Endothelial cell of umbilical vein (primary cell): Measurements from ENCODE around the gene CNFN. TPM values are rescaled to one million over a fixed set of nuclear protein-coding genes. Genes with fewer than 3 reads are reported as not detected.
A peak's percentile ranks its signal among the peaks of the same experiment; 100 is the strongest.

Experiments used
- BruUV-seq: library from RNA; stranded (reverse); fragments of 400-500 nt; replicated peaks from 2 replicates; lab custom pipeline; 2021; lab: Mats Ljungman, UMichigan
- CTCF ChIA-PET: fragments of 300-600, 350-600 bp; sonication (Branson Sonifier 250); formaldehyde crosslinking; loops from one replicate; lab custom pipeline; 2021; ENCODE audit warnings: antibody characterized with exemption, inconsistent platforms; lab: Charles Lee
- POLR2A ChIA-PET: fragments of 300-600, 350-600 bp; sonication (Branson Sonifier 250); formaldehyde crosslinking; loops from one replicate; lab custom pipeline; 2021; ENCODE audit warnings: antibody characterized with exemption, inconsistent platforms; lab: Charles Lee
- DNase-seq: peaks from one replicate; pipeline ENCODE4 v3.0.0-alpha.2; 2011; ENCODE audit warnings: low read depth, low spot score
- FAIRE-seq: peaks from 2 replicates; lab custom pipeline; 2011; peaks lifted over from hg19 to GRCh38; lab: Jason Lieb, UNC
- H2AFZ ChIP-seq: 2 replicates; pipeline ENCODE4 v1.6.0; 2012; ENCODE audit warnings: low read depth, low read length, control low read depth, inconsistent platforms
- H3K27ac ChIP-seq: 2 replicates; pipeline ENCODE4 v1.5.1; 2011; ENCODE audit warnings: low read depth, mild to moderate bottlenecking, control low read depth, low read length, moderate library complexity; ENCODE audit not compliant: insufficient read depth
- H3K27me3 ChIP-seq, 2 experiments: 2 replicates each; pipeline versions ENCODE4 v1.6.0 to v1.6.1; 2011; ENCODE audit warnings: low read length in 2 of 2, mixed read lengths in 1 of 2; ENCODE audit not compliant: control insufficient read depth in 2 of 2, insufficient read depth in 2 of 2
- H3K36me3 ChIP-seq, 2 experiments: 2 replicates in 1 of 2; 3 replicates in 1 of 2; pipeline ENCODE4 v1.5.1; 2011; ENCODE audit warnings: low read length in 2 of 2, mild to moderate bottlenecking in 1 of 2, moderate library complexity in 1 of 2; ENCODE audit not compliant: control insufficient read depth in 2 of 2, insufficient read depth in 2 of 2; ENCODE audit errors: extremely low read depth in 1 of 2
- H3K4me1 ChIP-seq: 3 replicates; pipeline ENCODE4 v1.5.1; 2011; ENCODE audit warnings: mild to moderate bottlenecking, low read length; ENCODE audit not compliant: control insufficient read depth, insufficient read depth; ENCODE audit errors: extremely low read depth
- H3K4me2 ChIP-seq: 2 replicates; pipeline ENCODE4 v1.6.1; 2011; ENCODE audit warnings: low read length, control low read depth, mixed read lengths; ENCODE audit not compliant: insufficient read depth
- H3K4me3 ChIP-seq, 3 experiments: fragments of 200-600 bp in 1 of 3; sonication (generic), shearing (Covaris generic) in 1 of 3; replicated peaks in 1 of 3; 2 replicates each; pipeline ENCODE4 v1.5.1; 2011 to 2016; ENCODE audit warnings: control low read depth in 3 of 3, low read length in 3 of 3, mild to moderate bottlenecking in 2 of 3, inconsistent platforms in 1 of 3, low read depth in 1 of 3, moderate library complexity in 1 of 3; ENCODE audit not compliant: insufficient read depth in 1 of 3
- H3K79me2 ChIP-seq: 2 replicates; pipeline ENCODE4 v1.6.0; 2012; ENCODE audit warnings: low read length, inconsistent platforms; ENCODE audit not compliant: control insufficient read depth, insufficient read depth
- H3K9ac ChIP-seq: replicated peaks from 2 replicates; pipeline ENCODE3; 2011; ENCODE audit warnings: low read length, control low read depth; ENCODE audit not compliant: insufficient read depth; ENCODE audit errors: extremely low read depth
- H3K9me1 ChIP-seq: replicated peaks from 3 replicates; pipeline ENCODE4 v1.6.0; 2011; ENCODE audit warnings: mild to moderate bottlenecking, low read length; ENCODE audit not compliant: control insufficient read depth, insufficient read depth; ENCODE audit errors: extremely low read depth
- H3K9me3 ChIP-seq: replicated peaks from 2 replicates; pipeline ENCODE4 v1.5.1; 2012; ENCODE audit warnings: low read length, inconsistent platforms; ENCODE audit not compliant: control insufficient read depth, insufficient read depth
- H4K20me1 ChIP-seq: replicated peaks from 2 replicates; pipeline ENCODE3; 2011; ENCODE audit warnings: mild to moderate bottlenecking, low read length; ENCODE audit not compliant: control insufficient read depth, insufficient read depth; ENCODE audit errors: extremely low read depth
- FOS ChIP-seq: IDR thresholded peaks from 2 replicates; pipeline ENCODE4 v1.6.1; 2011; ENCODE audit warnings: mild to moderate bottlenecking, low read length, moderate library complexity, borderline replicate concordance; ENCODE audit not compliant: insufficient read depth
- GATA2 ChIP-seq: IDR thresholded peaks from 2 replicates; pipeline ENCODE4 v1.7.0; 2011; ENCODE audit warnings: low read depth, mild to moderate bottlenecking, moderate library complexity, mixed read lengths, low read length; ENCODE audit not compliant: insufficient read length, insufficient read depth
- JUN ChIP-seq: IDR thresholded peaks from 2 replicates; pipeline ENCODE4 v1.6.1; 2011; ENCODE audit warnings: borderline replicate concordance, low read depth; ENCODE audit not compliant: insufficient read length, insufficient read depth
- MYC ChIP-seq: IDR thresholded peaks from one replicate; pipeline ENCODE4 v1.6.1; 2011; ENCODE audit warnings: mild to moderate bottlenecking, low read depth, low read length
- POLR2A ChIP-seq: IDR thresholded peaks from 2 replicates; pipeline ENCODE4 v1.6.1; 2012; ENCODE audit warnings: low read depth, mild to moderate bottlenecking, control low read depth, low read length
- POLR2AphosphoS5 ChIP-seq: IDR thresholded peaks from 2 replicates; pipeline ENCODE4 v1.6.1; 2012; ENCODE audit warnings: low read depth, mild to moderate bottlenecking, control low read depth, low read length, moderate library complexity; ENCODE audit not compliant: insufficient read depth
- dilution Hi-C: fragments of 300-500 bp; cut with MboI; formaldehyde crosslinking; loops from one replicate; pipeline ENCODE4 v1.15.0; 2019; ENCODE audit warnings: low sequenced_read_pairs; ENCODE audit not compliant: extremely low pct_ligation_motif_present
- intact Hi-C: fragments of 100-400 bp; cut with micrococcal nuclease; formaldehyde crosslinking; loops from one replicate; pipeline ENCODE4 v1.10.0; 2022
- polyA plus RNA-seq, 4 experiments: library from polyadenylated mRNA; depleted of rRNA in 3 of 4; stranded (reverse) in 3 of 4; unstranded in 1 of 4; fragments of >200 nt; gene quantifications; 2 replicates each; pipeline versions ENCODE4 v1.2.1 to v1.2.3, GENCODE V29; 2011 to 2012; ENCODE audit warnings: missing spikeins in 1 of 4
- total RNA-seq: library from RNA; stranded (reverse); gene quantifications from 2 replicates; pipeline ENCODE4 v1.2.3, GENCODE V29; 2021
- TF ChIP-seq, protein P1 (sequence below), 2 donors: IDR thresholded peaks; 1 replicate in 1 of 2; 2 replicates in 1 of 2; pipeline ENCODE4 v1.5.1; 2011; ENCODE audit warnings: low read length in 2 of 2, mild to moderate bottlenecking in 2 of 2, moderate library complexity in 2 of 2, control low read depth in 1 of 2, inconsistent platforms in 1 of 2, low read depth in 1 of 2; ENCODE audit not compliant: insufficient read depth in 1 of 2; ENCODE audit errors: extremely low read depth in 1 of 2
- TF ChIP-seq, protein P2 (sequence below): IDR thresholded peaks from 2 replicates; pipeline ENCODE4 v1.6.1; 2011; ENCODE audit not compliant: insufficient read depth, insufficient read length

The CNFN gene
- total and polyA plus RNA-seq, 2 donors (not counting 3 experiments of a cell fraction or from before 2014, with no cell fraction given): 0.23 to 0.73 TPM

DNA sequence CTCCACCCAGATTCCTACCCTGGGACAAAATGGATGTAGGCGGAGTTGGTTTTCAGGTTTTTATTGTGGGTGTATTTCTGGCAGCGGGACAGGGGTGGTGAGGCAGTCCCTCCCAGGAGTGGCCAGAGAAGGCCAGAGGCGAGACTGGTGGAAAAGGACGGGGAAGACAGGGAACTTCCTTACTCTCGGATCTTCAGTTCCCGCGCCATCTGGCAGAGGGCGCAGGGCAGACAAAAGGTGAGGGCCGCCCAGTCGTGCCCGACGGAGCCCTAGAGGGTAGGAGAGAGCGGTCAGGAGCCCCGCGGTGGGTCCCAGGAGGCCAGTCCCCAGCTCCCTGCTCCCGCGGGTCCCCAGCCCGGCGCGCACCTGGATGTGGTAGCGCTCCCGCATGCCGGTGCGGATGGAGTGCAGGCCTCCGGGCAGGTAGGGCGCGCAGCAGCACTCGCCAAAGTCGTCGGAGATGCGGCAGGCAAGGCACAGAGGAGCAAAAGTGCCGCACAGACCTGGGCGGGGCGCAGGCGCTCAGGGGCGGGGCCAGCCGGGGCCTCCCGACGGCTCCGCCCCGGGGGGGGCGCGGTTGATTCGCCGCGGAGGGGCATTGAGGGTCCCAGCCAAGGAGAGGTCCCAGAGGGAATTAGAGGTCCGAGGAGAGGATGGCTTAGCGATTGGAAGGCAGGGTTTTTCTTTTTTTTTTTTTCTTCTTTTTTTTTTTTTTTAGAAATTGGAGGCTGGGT, 3.0 kb downstream of the CNFN start:
- ChIA-PET POLR2A (interaction anchor here (0.7 to 1.4 kb wide), 3 partner anchors 10 to 211 kb away, joined by 3 to 5 read pairs (median 4); no protein-coding TSS in a partner anchor), CTCF (interaction anchor here (0.6 to 1.6 kb wide), 4 partner anchors 8 to 33 kb away, joined by 3 read pairs; no protein-coding TSS in a partner anchor)
- H3K4me1 ChIP-seq: peaks cover 3% of the 10 kb centered on the region
- peak overlapping the region; percentile 95 for H2AFZ ChIP-seq
- no TSS peak for BruUV-seq
- peak overlapping the region in 2 of 3 experiments; percentile 10 to 23 for H3K4me3 ChIP-seq
- H4K20me1 ChIP-seq: no peaks in the 10 kb centered on the region
- H3K4me2 ChIP-seq: peak overlapping the region; percentile 74
- H3K9ac ChIP-seq: peak overlapping the region; percentile 4
- FAIRE-seq (peak; percentile 66), DNase-seq (peak; percentile 41)
- dilution Hi-C loops (no loop called here), intact Hi-C loops (loop anchor here (1.0 kb wide), 2 partner anchors 14 to 46 kb away; no protein-coding TSS in a partner anchor)
- H3K9me1 ChIP-seq: no peaks in the 10 kb centered on the region
- no peaks in the 10 kb centered on the region for H3K36me3 ChIP-seq
- no peaks in the 10 kb centered on the region for H3K9me3 ChIP-seq
- no peak overlapping the region for H3K27ac ChIP-seq
- H3K79me2 ChIP-seq: no peaks in the 10 kb centered on the region
- TF ChIP-seq, protein P1, sequence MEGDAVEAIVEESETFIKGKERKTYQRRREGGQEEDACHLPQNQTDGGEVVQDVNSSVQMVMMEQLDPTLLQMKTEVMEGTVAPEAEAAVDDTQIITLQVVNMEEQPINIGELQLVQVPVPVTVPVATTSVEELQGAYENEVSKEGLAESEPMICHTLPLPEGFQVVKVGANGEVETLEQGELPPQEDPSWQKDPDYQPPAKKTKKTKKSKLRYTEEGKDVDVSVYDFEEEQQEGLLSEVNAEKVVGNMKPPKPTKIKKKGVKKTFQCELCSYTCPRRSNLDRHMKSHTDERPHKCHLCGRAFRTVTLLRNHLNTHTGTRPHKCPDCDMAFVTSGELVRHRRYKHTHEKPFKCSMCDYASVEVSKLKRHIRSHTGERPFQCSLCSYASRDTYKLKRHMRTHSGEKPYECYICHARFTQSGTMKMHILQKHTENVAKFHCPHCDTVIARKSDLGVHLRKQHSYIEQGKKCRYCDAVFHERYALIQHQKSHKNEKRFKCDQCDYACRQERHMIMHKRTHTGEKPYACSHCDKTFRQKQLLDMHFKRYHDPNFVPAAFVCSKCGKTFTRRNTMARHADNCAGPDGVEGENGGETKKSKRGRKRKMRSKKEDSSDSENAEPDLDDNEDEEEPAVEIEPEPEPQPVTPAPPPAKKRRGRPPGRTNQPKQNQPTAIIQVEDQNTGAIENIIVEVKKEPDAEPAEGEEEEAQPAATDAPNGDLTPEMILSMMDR (IDR thresholded peaks at IDR 0.05; ENCODE audit: extremely low read depth in 1 of 2, insufficient read depth in 1 of 2, low read depth in 1 of 2, low read length in 2 of 2): peak; percentile 39 to 54
- TF ChIP-seq GATA2: no peak
- peaks cover 12 to 20% of the 10 kb centered on the region in 2 experiments for H3K27me3 ChIP-seq

DNA sequence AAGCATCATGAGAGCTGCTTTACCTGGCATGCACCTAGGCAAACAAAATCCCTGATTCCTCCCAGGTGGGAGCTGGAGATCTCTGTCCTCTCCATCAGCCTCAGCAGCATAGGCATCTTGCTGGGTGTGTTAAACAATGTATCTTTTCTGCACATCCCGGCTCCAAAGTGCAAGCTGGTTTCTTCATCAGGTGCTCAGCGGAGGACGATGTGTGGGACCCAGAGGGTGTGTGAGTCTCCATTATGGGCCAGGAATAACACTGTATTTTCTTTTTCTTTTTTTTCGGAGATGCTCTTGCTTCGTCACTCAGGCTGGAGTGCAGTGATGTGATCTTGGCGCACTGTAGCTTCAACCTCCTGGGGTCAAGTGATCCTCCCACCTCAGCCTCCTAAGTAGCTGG, 9.9 kb downstream of the CNFN start:
- ChIA-PET POLR2A (no interaction called here), CTCF (interaction anchor here (0.8 kb wide), 1 partner anchor 135 kb away, joined by 3 read pairs; no protein-coding TSS in a partner anchor)
- H3K27ac ChIP-seq: no peak overlapping the region
- no TSS peak for BruUV-seq
- H2AFZ ChIP-seq: no peak overlapping the region
- H3K27me3 ChIP-seq: no peaks in the 10 kb centered on the region
- no peak overlapping the region for H3K9ac ChIP-seq
- peaks cover 0 to 2% of the 10 kb centered on the region in 2 experiments for H3K36me3 ChIP-seq
- H4K20me1 ChIP-seq: no peaks in the 10 kb centered on the region
- intact Hi-C loops: no loop called here
- no peaks in the 10 kb centered on the region for H3K79me2 ChIP-seq
- H3K4me2 ChIP-seq: no peak overlapping the region
- no peaks in the 10 kb centered on the region for H3K4me1 ChIP-seq
- H3K9me3 ChIP-seq: no peaks in the 10 kb centered on the region
- H3K9me1 ChIP-seq: no peaks in the 10 kb centered on the region
- no peak overlapping the region for H3K4me3 ChIP-seq
- TF ChIP-seq JUN (no peak), POLR2A (no peak), FOS (no peak), GATA2 (no peak), MYC (no peak), POLR2AphosphoS5 (no peak)
- TF ChIP-seq, protein P2, sequence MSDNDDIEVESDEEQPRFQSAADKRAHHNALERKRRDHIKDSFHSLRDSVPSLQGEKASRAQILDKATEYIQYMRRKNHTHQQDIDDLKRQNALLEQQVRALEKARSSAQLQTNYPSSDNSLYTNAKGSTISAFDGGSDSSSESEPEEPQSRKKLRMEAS: no peak
- DNase-seq (no peak), FAIRE-seq (no peak)
- dilution Hi-C loops: no loop called here
